Measurements from ENCODE around the gene SPTB.

DNA sequence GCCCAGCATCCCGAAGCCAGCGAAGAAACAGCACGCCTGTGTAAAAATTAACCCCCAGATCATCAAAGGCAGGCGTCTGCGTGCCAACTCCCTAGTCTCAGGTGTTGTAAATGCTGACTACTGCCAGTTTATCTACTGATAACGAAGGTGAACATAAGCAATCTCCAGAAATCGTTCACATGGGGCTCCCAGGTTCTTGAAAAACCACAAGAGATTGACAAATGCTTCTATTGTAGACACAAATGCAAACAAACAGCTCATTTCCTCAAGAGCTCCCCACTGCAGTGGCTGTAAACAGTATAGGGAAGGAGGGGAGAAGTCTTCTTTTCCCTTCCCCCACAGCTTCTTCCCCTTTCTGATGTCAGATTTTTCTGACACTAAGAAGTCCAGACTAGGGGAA is 180.8 kb downstream of the SPTB start:
- TF ChIP-seq, protein P1, sequence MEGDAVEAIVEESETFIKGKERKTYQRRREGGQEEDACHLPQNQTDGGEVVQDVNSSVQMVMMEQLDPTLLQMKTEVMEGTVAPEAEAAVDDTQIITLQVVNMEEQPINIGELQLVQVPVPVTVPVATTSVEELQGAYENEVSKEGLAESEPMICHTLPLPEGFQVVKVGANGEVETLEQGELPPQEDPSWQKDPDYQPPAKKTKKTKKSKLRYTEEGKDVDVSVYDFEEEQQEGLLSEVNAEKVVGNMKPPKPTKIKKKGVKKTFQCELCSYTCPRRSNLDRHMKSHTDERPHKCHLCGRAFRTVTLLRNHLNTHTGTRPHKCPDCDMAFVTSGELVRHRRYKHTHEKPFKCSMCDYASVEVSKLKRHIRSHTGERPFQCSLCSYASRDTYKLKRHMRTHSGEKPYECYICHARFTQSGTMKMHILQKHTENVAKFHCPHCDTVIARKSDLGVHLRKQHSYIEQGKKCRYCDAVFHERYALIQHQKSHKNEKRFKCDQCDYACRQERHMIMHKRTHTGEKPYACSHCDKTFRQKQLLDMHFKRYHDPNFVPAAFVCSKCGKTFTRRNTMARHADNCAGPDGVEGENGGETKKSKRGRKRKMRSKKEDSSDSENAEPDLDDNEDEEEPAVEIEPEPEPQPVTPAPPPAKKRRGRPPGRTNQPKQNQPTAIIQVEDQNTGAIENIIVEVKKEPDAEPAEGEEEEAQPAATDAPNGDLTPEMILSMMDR (IDR thresholded peaks at IDR 0.05) = no peak
- TF ChIP-seq POLR2AphosphoS5 (IDR thresholded peaks at IDR 0.05; ENCODE audit: low read depth, low read length) (no peak), SIN3A (IDR thresholded peaks at IDR 0.05; ENCODE audit: borderline replicate concordance, insufficient read depth, low read depth, low read length) (no peak), TCF7L2 (IDR thresholded peaks at IDR 0.05; ENCODE audit: low read depth, low read length) (no peak)
- TF ChIP-seq, protein P2, sequence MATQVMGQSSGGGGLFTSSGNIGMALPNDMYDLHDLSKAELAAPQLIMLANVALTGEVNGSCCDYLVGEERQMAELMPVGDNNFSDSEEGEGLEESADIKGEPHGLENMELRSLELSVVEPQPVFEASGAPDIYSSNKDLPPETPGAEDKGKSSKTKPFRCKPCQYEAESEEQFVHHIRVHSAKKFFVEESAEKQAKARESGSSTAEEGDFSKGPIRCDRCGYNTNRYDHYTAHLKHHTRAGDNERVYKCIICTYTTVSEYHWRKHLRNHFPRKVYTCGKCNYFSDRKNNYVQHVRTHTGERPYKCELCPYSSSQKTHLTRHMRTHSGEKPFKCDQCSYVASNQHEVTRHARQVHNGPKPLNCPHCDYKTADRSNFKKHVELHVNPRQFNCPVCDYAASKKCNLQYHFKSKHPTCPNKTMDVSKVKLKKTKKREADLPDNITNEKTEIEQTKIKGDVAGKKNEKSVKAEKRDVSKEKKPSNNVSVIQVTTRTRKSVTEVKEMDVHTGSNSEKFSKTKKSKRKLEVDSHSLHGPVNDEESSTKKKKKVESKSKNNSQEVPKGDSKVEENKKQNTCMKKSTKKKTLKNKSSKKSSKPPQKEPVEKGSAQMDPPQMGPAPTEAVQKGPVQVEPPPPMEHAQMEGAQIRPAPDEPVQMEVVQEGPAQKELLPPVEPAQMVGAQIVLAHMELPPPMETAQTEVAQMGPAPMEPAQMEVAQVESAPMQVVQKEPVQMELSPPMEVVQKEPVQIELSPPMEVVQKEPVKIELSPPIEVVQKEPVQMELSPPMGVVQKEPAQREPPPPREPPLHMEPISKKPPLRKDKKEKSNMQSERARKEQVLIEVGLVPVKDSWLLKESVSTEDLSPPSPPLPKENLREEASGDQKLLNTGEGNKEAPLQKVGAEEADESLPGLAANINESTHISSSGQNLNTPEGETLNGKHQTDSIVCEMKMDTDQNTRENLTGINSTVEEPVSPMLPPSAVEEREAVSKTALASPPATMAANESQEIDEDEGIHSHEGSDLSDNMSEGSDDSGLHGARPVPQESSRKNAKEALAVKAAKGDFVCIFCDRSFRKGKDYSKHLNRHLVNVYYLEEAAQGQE (IDR thresholded peaks at IDR 0.05; ENCODE audit: insufficient read depth in 1 of 2, low read depth in 2 of 2, low read length in 1 of 2) = no peak
